IMR-90 (cell line): ENCODE data around the gene ROBO1. TPM values are rescaled to one million over a fixed set of nuclear protein-coding genes. Genes with fewer than 3 reads are reported as not detected.

Source experiments
- ATAC-seq: fragments of 200-7000 bp; cut with Tn5 transposase; 2 replicates; pipeline ENCODE4 v1.9.1; 2020; ENCODE audit warnings: low read depth, mild to moderate bottlenecking, moderate library complexity
- BruUV-seq: library from RNA; stranded (reverse); fragments of 400-500 nt; replicated peaks from 2 replicates; lab custom pipeline; 2021; lab: Mats Ljungman, UMichigan
- CTCF ChIA-PET: fragments of 300-600 bp; formaldehyde crosslinking; extraction: SDS; loops from one replicate; lab custom pipeline; 2021; ENCODE audit warnings: antibody characterized with exemption; lab: Yijun Ruan, JAX
- POLR2A ChIA-PET: fragments of 300-600 bp; sonication (Branson Sonifier 250); formaldehyde crosslinking; loops from one replicate; lab custom pipeline; 2022; ENCODE audit warnings: antibody characterized with exemption; ENCODE audit not compliant: unreplicated experiment; lab: Charles Lee
- DNase-seq: peaks from one replicate; pipeline ENCODE4 v3.0.0; 2013
- H2AFZ ChIP-seq: replicated peaks from 2 replicates; pipeline ENCODE3; 2013; ENCODE audit warnings: low read length, mild to moderate bottlenecking; ENCODE audit not compliant: poor library complexity
- H2AK5ac ChIP-seq: 2 replicates; pipeline ENCODE4 v1.6.1; 2013; ENCODE audit warnings: low read depth, low read length, inconsistent platforms
- H2AK9ac ChIP-seq: replicated peaks from 2 replicates; pipeline ENCODE3; 2013; ENCODE audit warnings: mild to moderate bottlenecking, low read depth, low read length, moderate library complexity; ENCODE audit not compliant: poor library complexity
- H2BK120ac ChIP-seq: 2 replicates; pipeline ENCODE4 v1.6.1; 2013; ENCODE audit warnings: low read depth, low read length, inconsistent platforms
- H2BK15ac ChIP-seq: 3 replicates; pipeline ENCODE4 v1.6.1; 2013; ENCODE audit warnings: low read depth, low read length, inconsistent platforms
- H2BK20ac ChIP-seq: 2 replicates; pipeline ENCODE4 v1.6.1; 2013; ENCODE audit warnings: low read depth, mild to moderate bottlenecking, inconsistent platforms, low read length, moderate library complexity
- H2BK5ac ChIP-seq: 2 replicates; pipeline ENCODE4 v1.6.1; 2013; ENCODE audit warnings: mild to moderate bottlenecking, low read depth, low read length, inconsistent platforms; ENCODE audit not compliant: poor library complexity, severe bottlenecking
- H3K14ac ChIP-seq: replicated peaks from 2 replicates; pipeline ENCODE4 v1.6.1; 2013; ENCODE audit warnings: low read depth, low read length, inconsistent platforms
- H3K18ac ChIP-seq: 2 replicates; pipeline ENCODE4 v1.6.1; 2013; ENCODE audit warnings: low read depth, low read length, control low read depth
- H3K23ac ChIP-seq: 2 replicates; pipeline ENCODE4 v1.6.1; 2013; ENCODE audit warnings: low read depth, low read length, inconsistent platforms
- H3K27ac ChIP-seq: 2 replicates; pipeline ENCODE4 v1.5.1; 2013; ENCODE audit warnings: mild to moderate bottlenecking, control low read depth, low read length; ENCODE audit not compliant: insufficient read depth
- H3K27me3 ChIP-seq: 2 replicates; pipeline ENCODE4 v1.6.1; 2013; ENCODE audit warnings: low read length; ENCODE audit not compliant: control insufficient read depth, insufficient read depth
- H3K36me3 ChIP-seq: 2 replicates; pipeline ENCODE4 v1.6.1; 2013; ENCODE audit warnings: low read length, mixed read lengths; ENCODE audit not compliant: control insufficient read depth, insufficient read depth
- H3K4ac ChIP-seq: 2 replicates; pipeline ENCODE4 v1.6.1; 2013; ENCODE audit warnings: low read depth, low read length, inconsistent platforms
- H3K4me1 ChIP-seq: 2 replicates; pipeline ENCODE4 v1.6.1; 2013; ENCODE audit warnings: low read length, mixed read lengths; ENCODE audit not compliant: control insufficient read depth, insufficient read depth
- H3K4me2 ChIP-seq: 2 replicates; pipeline ENCODE4 v1.6.1; 2013; ENCODE audit warnings: low read depth, mild to moderate bottlenecking, control low read depth, low read length, moderate library complexity
- H3K4me3 ChIP-seq: 2 replicates; pipeline ENCODE4 v1.5.1; 2013; ENCODE audit warnings: low read depth, mild to moderate bottlenecking, control low read depth, low read length, moderate library complexity; ENCODE audit not compliant: insufficient read depth
- H3K56ac ChIP-seq: 2 replicates; pipeline ENCODE4 v1.6.1; 2013; ENCODE audit warnings: low read length, inconsistent platforms; ENCODE audit not compliant: insufficient read depth; ENCODE audit errors: extremely low read depth
- H3K79me1 ChIP-seq, 2 experiments: 2 replicates each; pipeline ENCODE4 v1.6.1; 2013; ENCODE audit warnings: low read length in 2 of 2, inconsistent platforms in 1 of 2, low read depth in 1 of 2
- H3K9ac ChIP-seq: 2 replicates; pipeline ENCODE4 v1.6.1; 2013; ENCODE audit warnings: low read depth, low read length, control low read depth
- H3K9me1 ChIP-seq: 2 replicates; pipeline ENCODE4 v1.6.1; 2013; ENCODE audit warnings: low read length, inconsistent platforms; ENCODE audit not compliant: insufficient read depth
- H3K9me3 ChIP-seq: 2 replicates; pipeline ENCODE4 v1.6.1; 2013; ENCODE audit warnings: low read length; ENCODE audit not compliant: control insufficient read depth, insufficient read depth
- H4K20me1 ChIP-seq: 2 replicates; pipeline ENCODE4 v1.6.1; 2013; ENCODE audit warnings: low read length, inconsistent platforms; ENCODE audit not compliant: insufficient read depth
- H4K5ac ChIP-seq: 2 replicates; pipeline ENCODE4 v1.6.1; 2013; ENCODE audit warnings: mild to moderate bottlenecking, low read depth, low read length, control low read depth
- H4K8ac ChIP-seq, 2 experiments: 2 replicates each; pipeline ENCODE4 v1.6.1; 2013; ENCODE audit warnings: low read depth in 2 of 2, low read length in 2 of 2, control low read depth in 1 of 2, inconsistent platforms in 1 of 2
- H4K91ac ChIP-seq: 2 replicates; pipeline ENCODE4 v1.6.1; 2013; ENCODE audit warnings: low read depth, low read length, inconsistent platforms; ENCODE audit not compliant: insufficient read depth
- MAFK ChIP-seq: IDR thresholded peaks from 2 replicates; pipeline ENCODE4 v1.6.1; 2012; ENCODE audit warnings: low read depth, low read length, improper control_type of control experiment
- NFE2L2 ChIP-seq: fragments of 150-350 bp; IDR thresholded peaks from 2 replicates; pipeline ENCODE4 v1.6.1; 2016; ENCODE audit warnings: low read depth, mild to moderate bottlenecking, low read length
- WGBS, 2 experiments: methylation state at CpG; one replicate each; pipeline versions ENCODE4 v1.1.5 to v1.1.7; 2013; ENCODE audit warnings: missing lambda C conversion rate in 2 of 2; ENCODE audit not compliant: insufficient read length in 1 of 2; ENCODE audit errors: extremely low coverage in 2 of 2; 5-methylcytosine and 5-hydroxymethylcytosine counted together
- dilution Hi-C: fragments of 300-500 bp; cut with HindIII; formaldehyde crosslinking; loops from one replicate; pipeline ENCODE4 v1.14.3; 2018; ENCODE audit warnings: low sequenced_read_pairs; ENCODE audit not compliant: unreplicated experiment
- in situ Hi-C: fragments of 300-500 bp; cut with MboI; formaldehyde crosslinking; loops from 3 replicates; pipeline ENCODE4 v1.14.3; 2019; ENCODE audit warnings: low sequenced_read_pairs, inconsistent platforms, mixed read lengths
- intact Hi-C: fragments of 100-400 bp; cut with micrococcal nuclease; formaldehyde crosslinking; loops from 2 replicates; pipeline ENCODE4 v1.10.0; 2022
- polyA plus RNA-seq, 3 experiments: library from polyadenylated mRNA; depleted of rRNA; stranded (reverse); fragments of >200 nt; gene quantifications; 2 replicates each; pipeline ENCODE4 v1.2.3, GENCODE V29; 2012; ENCODE audit warnings: low replicate concordance in 1 of 3
- total RNA-seq: library from RNA; depleted of rRNA; stranded (reverse); fragments of >200 nt; gene quantifications from 2 replicates; pipeline ENCODE4 v1.2.3, GENCODE V29; 2012

The ROBO1 gene
- total and polyA plus RNA-seq, 2 of the 4 experiments (the other 2 are of a cell fraction), result 24.1 to 53.9 TPM

DNA sequence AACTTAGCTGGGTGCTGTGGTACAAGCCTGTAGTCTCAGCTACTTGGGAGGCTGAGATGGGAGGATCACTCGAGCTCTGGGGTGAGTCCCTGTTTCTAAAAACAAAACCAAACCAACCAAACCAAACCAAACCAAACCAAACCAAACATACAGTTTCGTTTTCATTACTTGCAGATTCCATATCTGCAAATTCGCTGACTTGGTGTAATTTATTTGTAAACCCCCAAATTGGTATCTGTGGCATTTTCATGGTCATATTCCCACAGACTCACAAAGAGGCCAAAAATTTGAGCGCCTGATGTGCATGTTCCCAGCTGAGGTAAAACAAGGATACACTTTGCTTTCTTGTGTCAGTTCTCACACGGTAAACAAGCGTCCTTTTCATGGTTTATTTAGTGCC, 1138.3 kb downstream of the ROBO1 start:
- Histone ChIP-seq H3K9me1 (no peaks in the 10 kb centered on the region), H3K9ac (no peak overlapping the region), H3K56ac (no peak overlapping the region), H3K4ac (no peak overlapping the region), H3K14ac (no peak overlapping the region), H2AK9ac (no peak overlapping the region), H4K5ac (no peak overlapping the region), H2AFZ (no peak overlapping the region), H3K27me3 (no peaks in the 10 kb centered on the region), H2BK120ac (no peak overlapping the region), H2BK5ac (no peak overlapping the region), H3K27ac (no peak overlapping the region), H2BK20ac (no peak overlapping the region), H3K4me1 (no peaks in the 10 kb centered on the region; the same call in 1 of the 2 replicates), H3K4me3 (no peak overlapping the region), H4K91ac (no peak overlapping the region), H3K23ac (no peak overlapping the region), H3K36me3 (peaks cover 10% of the 10 kb centered on the region; the same call in 1 of the 2 replicates), H3K4me2 (no peak overlapping the region), H3K18ac (no peak overlapping the region), H2AK5ac (no peak overlapping the region), H3K79me1 (no peaks in the 10 kb centered on the region), H4K20me1 (no peaks in the 10 kb centered on the region), H2BK15ac (no peak overlapping the region), H4K8ac (no peak overlapping the region), H3K9me3 (no peaks in the 10 kb centered on the region)
- dilution Hi-C loops (no loop called here), intact Hi-C loops (no loop called here), in situ Hi-C loops (no loop called here)
- CTCF ChIA-PET, result interaction anchor here (0.6 kb wide), 1 partner anchor 1978 kb away, joined by 7 read pairs; no protein-coding TSS in a partner anchor
- TF ChIP-seq NFE2L2 (no peak), MAFK (peak; percentile 91)
- POLR2A ChIA-PET, result no interaction called here
- no peak for ATAC-seq
- WGBS, 2 experiments, result no CpG with 5 or more reads among the region's 6 CpGs
- DNase-seq, result no peak
- BruUV-seq, result no TSS peak
